H1 (cell line): ENCODE data around the gene NEGR1. TPM values are rescaled to one million over a fixed set of nuclear protein-coding genes. Genes with fewer than 3 reads are reported as not detected.

ENCODE experiments used
- CTCF ChIA-PET: fragments of 300-600 bp; sonication (Branson Sonifier 250); formaldehyde crosslinking; loops from one replicate; lab custom pipeline; 2021; ENCODE audit not compliant: partially characterized antibody; lab: Charles Lee
- POLR2A ChIA-PET: fragments of 300-600 bp; sonication (Branson Sonifier 250); formaldehyde crosslinking; loops from one replicate; lab custom pipeline; 2021; ENCODE audit warnings: inconsistent platforms; ENCODE audit not compliant: partially characterized antibody; lab: Charles Lee
- DNase-seq, 2 experiments: peaks; one replicate each; pipeline versions ENCODE4 v3.0.0 to v3.0.0-alpha.2; 2010 to 2022; ENCODE audit warnings: low spot score in 2 of 2, low read depth in 1 of 2, mixed read lengths in 1 of 2
- FAIRE-seq: peaks from 2 replicates; lab custom pipeline; 2011; peaks lifted over from hg19 to GRCh38; lab: Jason Lieb, UNC
- H2AFZ ChIP-seq: 2 replicates; pipeline ENCODE4 v1.8.1; 2012; ENCODE audit warnings: low read length, inconsistent platforms
- H2AK5ac ChIP-seq: 2 replicates; pipeline ENCODE4 v1.6.1; 2013; ENCODE audit warnings: low read depth, low read length
- H2BK120ac ChIP-seq: replicated peaks from 2 replicates; pipeline ENCODE3; 2013; ENCODE audit warnings: low read depth, low read length, inconsistent platforms
- H2BK12ac ChIP-seq: 2 replicates; pipeline ENCODE4 v1.6.1; 2013; ENCODE audit warnings: low read depth, low read length
- H2BK15ac ChIP-seq: 2 replicates; pipeline ENCODE4 v1.6.1; 2013; ENCODE audit warnings: low read length
- H2BK20ac ChIP-seq: 2 replicates; pipeline ENCODE4 v1.6.1; 2013; ENCODE audit warnings: low read length
- H2BK5ac ChIP-seq: 2 replicates; pipeline ENCODE4 v1.6.1; 2013; ENCODE audit warnings: low read depth, low read length
- H3K14ac ChIP-seq: 2 replicates; pipeline ENCODE4 v1.6.1; 2013; ENCODE audit warnings: inconsistent platforms; ENCODE audit not compliant: insufficient read length
- H3K18ac ChIP-seq: 2 replicates; pipeline ENCODE4 v1.6.1; 2013; ENCODE audit warnings: low read length; ENCODE audit errors: extremely low read depth
- H3K23ac ChIP-seq: 2 replicates; pipeline ENCODE4 v1.6.1; 2013; ENCODE audit warnings: inconsistent platforms; ENCODE audit not compliant: insufficient read length
- H3K23me2 ChIP-seq: 2 replicates; pipeline ENCODE4 v1.6.1; 2013; ENCODE audit warnings: low read depth, low read length
- H3K27ac ChIP-seq: 2 replicates; pipeline ENCODE4 v1.6.1; 2011; ENCODE audit warnings: low read depth, low read length, inconsistent platforms
- H3K27me3 ChIP-seq, 4 experiments: replicated peaks in 1 of 4; 1 replicate in 1 of 4; 2 replicates in 3 of 4; pipeline versions ENCODE4 v1.6.1 to v1.8.1; 2011 to 2013; ENCODE audit warnings: low read length in 3 of 4, mild to moderate bottlenecking in 3 of 4, inconsistent platforms in 2 of 4, mixed read lengths in 2 of 4, moderate library complexity in 1 of 4; ENCODE audit not compliant: control insufficient read depth in 3 of 4, insufficient read depth in 3 of 4; ENCODE audit errors: extremely low read depth in 1 of 4
- H3K36me3 ChIP-seq, 4 experiments: 2 replicates each; pipeline versions ENCODE4 v1.6.1 to v1.8.1; 2011 to 2013; ENCODE audit warnings: mild to moderate bottlenecking in 4 of 4, low read length in 3 of 4, moderate library complexity in 2 of 4, control low read depth in 1 of 4, inconsistent platforms in 1 of 4; ENCODE audit not compliant: insufficient read depth in 4 of 4, control insufficient read depth in 2 of 4
- H3K4ac ChIP-seq: replicated peaks from 2 replicates; pipeline ENCODE3; 2013; ENCODE audit warnings: low read length, low read depth, mixed read lengths, inconsistent platforms; ENCODE audit not compliant: insufficient read length
- H3K4me1 ChIP-seq, 4 experiments: replicated peaks in 1 of 4; 1 replicate in 1 of 4; 2 replicates in 3 of 4; pipeline versions ENCODE4 v1.6.1 to v1.8.1; 2011 to 2013; ENCODE audit warnings: low read length in 3 of 4, inconsistent platforms in 2 of 4, mixed read lengths in 1 of 4; ENCODE audit not compliant: insufficient read depth in 4 of 4, control insufficient read depth in 3 of 4
- H3K4me2 ChIP-seq, 2 experiments: 2 replicates each; pipeline versions ENCODE4 v1.6.1 to v1.8.1; 2011 to 2013; ENCODE audit warnings: low read depth in 2 of 2, low read length in 2 of 2, control low read depth in 1 of 2, inconsistent platforms in 1 of 2, mild to moderate bottlenecking in 1 of 2; ENCODE audit not compliant: insufficient read depth in 1 of 2
- H3K4me3 ChIP-seq, 4 experiments: fragments of 200-600, 300-600 bp in 1 of 4; sonication (generic), shearing (Covaris generic), sonication (Bioruptor Twin) in 1 of 4; 2 replicates each; pipeline versions ENCODE4 v1.5.1 to v1.8.1; 2011 to 2016; ENCODE audit warnings: low read length in 4 of 4, low read depth in 3 of 4, control low read depth in 2 of 4, inconsistent platforms in 2 of 4, mild to moderate bottlenecking in 2 of 4, mixed read lengths in 1 of 4, moderate library complexity in 1 of 4; ENCODE audit not compliant: insufficient read depth in 2 of 4; ENCODE audit errors: extremely low read depth in 1 of 4
- H3K56ac ChIP-seq: replicated peaks from 2 replicates; pipeline ENCODE3; 2013; ENCODE audit warnings: low read depth, mild to moderate bottlenecking, mixed read lengths, low read length, inconsistent platforms; ENCODE audit not compliant: insufficient read length
- H3K79me1 ChIP-seq: 2 replicates; pipeline ENCODE4 v1.6.1; 2013; ENCODE audit warnings: low read depth, low read length, control low read depth
- H3K79me2 ChIP-seq, 2 experiments: 2 replicates each; pipeline versions ENCODE4 v1.6.1 to v1.8.1; 2012 to 2013; ENCODE audit warnings: low read length in 2 of 2, mild to moderate bottlenecking in 2 of 2, inconsistent platforms in 1 of 2; ENCODE audit not compliant: insufficient read depth in 2 of 2, control insufficient read depth in 1 of 2
- H3K9ac ChIP-seq, 4 experiments: replicated peaks in 1 of 4; 1 replicate in 1 of 4; 2 replicates in 3 of 4; pipeline versions ENCODE4 v1.6.1 to v1.8.1; 2011 to 2013; ENCODE audit warnings: low read depth in 3 of 4, low read length in 3 of 4, control low read depth in 2 of 4, mild to moderate bottlenecking in 2 of 4, moderate library complexity in 2 of 4, inconsistent platforms in 1 of 4; ENCODE audit errors: extremely low read depth in 1 of 4
- H3K9me3 ChIP-seq, 2 experiments: 2 replicates each; pipeline versions ENCODE4 v1.6.1 to v1.8.1; 2012 to 2013; ENCODE audit warnings: mild to moderate bottlenecking in 2 of 2, moderate library complexity in 2 of 2, control low read depth in 1 of 2, inconsistent platforms in 1 of 2, low read depth in 1 of 2, low read length in 1 of 2, mixed read lengths in 1 of 2; ENCODE audit not compliant: insufficient read depth in 2 of 2
- H4K20me1 ChIP-seq, 2 experiments: replicated peaks in 1 of 2; 2 replicates each; pipeline versions ENCODE3 to v1.8.1; 2011 to 2013; ENCODE audit warnings: inconsistent platforms in 2 of 2, low read length in 2 of 2, mild to moderate bottlenecking in 1 of 2; ENCODE audit not compliant: insufficient read depth in 2 of 2, control insufficient read depth in 1 of 2
- H4K5ac ChIP-seq: 2 replicates; pipeline ENCODE4 v1.6.1; 2013; ENCODE audit warnings: low read length, low read depth, mixed read lengths, inconsistent platforms; ENCODE audit not compliant: insufficient read length
- H4K8ac ChIP-seq: 2 replicates; pipeline ENCODE4 v1.8.0; 2013; ENCODE audit warnings: mild to moderate bottlenecking, moderate library complexity, low read length, inconsistent platforms; ENCODE audit not compliant: insufficient read depth; ENCODE audit errors: extremely low read depth
- H4K91ac ChIP-seq: replicated peaks from 2 replicates; pipeline ENCODE3; 2013; ENCODE audit warnings: low read length, mixed read lengths, inconsistent platforms; ENCODE audit not compliant: insufficient read length
- BACH1 ChIP-seq: IDR thresholded peaks from 2 replicates; pipeline ENCODE4 v1.6.1; 2012; ENCODE audit warnings: low read length, improper control_type of control experiment
- CHD2 ChIP-seq: IDR thresholded peaks from 2 replicates; pipeline ENCODE4 v1.6.1; 2012; ENCODE audit warnings: low read length, improper control_type of control experiment
- CREB1 ChIP-seq: IDR thresholded peaks from 2 replicates; pipeline ENCODE4 v1.6.1; 2012; ENCODE audit warnings: inconsistent platforms
- GTF2F1 ChIP-seq: IDR thresholded peaks from 2 replicates; pipeline ENCODE4 v1.6.1; 2012; ENCODE audit warnings: low read depth, low read length, improper control_type of control experiment, borderline replicate concordance
- HDAC2 ChIP-seq, 2 experiments: fragments of 300-600 bp in 1 of 2; sonication (generic) in 1 of 2; IDR thresholded peaks; 2 replicates each; pipeline ENCODE4 v1.6.1; 2011 to 2012; ENCODE audit warnings: low read depth in 2 of 2, low read length in 2 of 2, mild to moderate bottlenecking in 2 of 2, moderate library complexity in 2 of 2, borderline replicate concordance in 1 of 2, inconsistent platforms in 1 of 2
- KDM4A ChIP-seq: IDR thresholded peaks from one replicate; pipeline ENCODE4 v1.7.1; 2012; ENCODE audit warnings: low read depth, mild to moderate bottlenecking, moderate library complexity, low read length, inconsistent platforms; ENCODE audit not compliant: severe bottlenecking
- KDM5A ChIP-seq: fragments of 200-600 bp; IDR thresholded peaks from 2 replicates; pipeline ENCODE4 v1.7.1; 2012; ENCODE audit warnings: mild to moderate bottlenecking, low read length, inconsistent platforms, mixed read lengths
- NANOG ChIP-seq: IDR thresholded peaks from 2 replicates; pipeline ENCODE4 v1.6.1; 2011; ENCODE audit warnings: low read length, low read depth, mild to moderate bottlenecking, inconsistent platforms; ENCODE audit not compliant: insufficient read depth, poor library complexity, severe bottlenecking
- SP2 ChIP-seq: IDR thresholded peaks from 2 replicates; pipeline ENCODE4 v1.6.1; 2012; ENCODE audit warnings: mild to moderate bottlenecking, low read length, inconsistent platforms
- SUZ12 ChIP-seq: fragments of 200-600 bp; sonication (generic); IDR thresholded peaks from 2 replicates; pipeline ENCODE4 v1.6.1; 2012; ENCODE audit warnings: mild to moderate bottlenecking, inconsistent platforms, low read length, moderate library complexity, mixed read lengths
- TAF1 ChIP-seq: IDR thresholded peaks from 2 replicates; pipeline ENCODE4 v1.6.1; 2011; ENCODE audit warnings: mild to moderate bottlenecking, low read depth, low read length
- USF2 ChIP-seq: IDR thresholded peaks from 2 replicates; pipeline ENCODE4 v1.6.1; 2011; ENCODE audit warnings: low read length, improper control_type of control experiment
- WGBS, 2 experiments: shearing (Covaris generic) in 1 of 2; methylation state at CpG; one replicate each; pipeline versions ENCODE4 v1.1.6 to v1.1.7; 2013 to 2015; ENCODE audit warnings: low lambda C conversion rate in 2 of 2, mixed read lengths in 2 of 2, inconsistent platforms in 1 of 2, low coverage in 1 of 2, missing lambda C conversion rate in 1 of 2; ENCODE audit not compliant: insufficient replicate concordance in 2 of 2, insufficient coverage in 1 of 2, insufficient read length in 1 of 2; ENCODE audit errors: extremely low coverage in 1 of 2, missing lambda C conversion rate in 1 of 2; 5-methylcytosine and 5-hydroxymethylcytosine counted together
- polyA plus RNA-seq, 7 experiments: library from polyadenylated mRNA; depleted of rRNA in 3 of 7; stranded (reverse) in 5 of 7; unstranded in 2 of 7; fragments of >200 nt in 5 of 7; fragments of 200-250 nt in 2 of 7; gene quantifications; 1 replicate in 5 of 7; 2 replicates in 1 of 7; 4 replicates in 1 of 7; pipeline versions ENCODE4 v1.2.1 to v1.2.3, GENCODE V29; 2011 to 2013; ENCODE audit warnings: missing spikeins in 2 of 7, mixed read lengths in 2 of 7
- total RNA-seq: library from RNA; stranded (reverse); fragmentation: NEBNext Ultra II Directional; extraction: Animal tissue kit (Norgen Biotek cat#: 25700); gene quantifications from 2 replicates; pipeline ENCODE4 v1.2.1, GENCODE V29; 2021

Gene NEGR1
- total and polyA plus RNA-seq, 2 of the 8 experiments (the other 6 are each of a cell fraction or from before 2014, with no cell fraction given), result 0.71 to 1.3 TPM

DNA sequence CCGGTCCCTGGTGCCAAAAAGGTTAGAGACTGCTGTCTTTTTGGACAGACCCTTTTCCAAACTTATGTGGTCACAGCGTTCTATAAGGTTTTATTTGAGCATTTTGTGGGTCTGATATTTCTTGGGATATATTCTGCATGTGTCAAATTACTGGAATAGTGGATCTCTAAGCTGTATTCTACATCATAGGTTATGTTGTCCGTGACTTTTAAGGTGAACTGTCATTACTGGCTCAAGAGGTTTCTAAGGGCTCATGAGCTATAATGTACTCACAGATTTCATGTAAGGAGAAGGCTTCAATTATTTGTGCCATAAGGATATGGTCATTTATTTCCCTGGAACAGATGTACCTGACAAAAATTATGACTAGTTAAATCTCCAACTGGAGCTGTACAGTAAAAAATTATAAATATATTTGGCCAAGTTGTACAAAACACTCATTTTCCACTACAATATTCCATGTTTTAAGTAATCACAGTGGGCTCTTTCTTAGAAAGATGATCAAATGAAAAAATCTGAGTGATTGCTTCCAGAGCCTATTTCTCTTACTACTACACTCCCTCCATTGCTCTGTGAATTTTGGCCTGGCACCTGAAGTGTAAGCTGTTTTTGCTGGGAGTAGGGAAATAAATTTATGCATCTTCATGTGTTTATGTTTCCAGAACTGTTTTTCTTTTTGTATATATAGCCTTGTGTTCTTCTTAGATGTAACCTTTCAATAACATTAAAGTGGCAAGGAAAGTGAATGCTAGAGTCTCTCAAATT, 663.4 kb downstream of the NEGR1 start:
- Histone ChIP-seq H2AK5ac (no peak overlapping the region), H3K4ac (no peak overlapping the region), H3K4me1 (no peaks in the 10 kb centered on the region), H2BK20ac (no peak overlapping the region), H3K23me2 (no peaks in the 10 kb centered on the region), H3K23ac (no peak overlapping the region), H3K79me2 (no peaks in the 10 kb centered on the region), H4K91ac (no peak overlapping the region), H3K27ac (no peak overlapping the region), H3K9me3 (peaks cover 4 to 6% of the 10 kb centered on the region in 2 experiments; a peak in 1 of 4 replicates), H3K79me1 (no peaks in the 10 kb centered on the region), H3K56ac (no peak overlapping the region), H2BK5ac (no peak overlapping the region), H2AFZ (no peak overlapping the region), H3K14ac (no peak overlapping the region), H2BK120ac (no peak overlapping the region), H4K8ac (no peak overlapping the region), H3K36me3 (no peaks in the 10 kb centered on the region), H2BK15ac (no peak overlapping the region), H3K27me3 (no peaks in the 10 kb centered on the region)
- FAIRE-seq (no peak), DNase-seq (no peak)
- POLR2A ChIA-PET, result no interaction called here
- no peak for TF ChIP-seq CHD2
- no peak for TF ChIP-seq KDM4A
- TF ChIP-seq GTF2F1, result no peak
- TF ChIP-seq SUZ12, result no peak
- no peak for TF ChIP-seq CREB1
- TF ChIP-seq USF2, result no peak
- no peak for TF ChIP-seq KDM5A
- TF ChIP-seq HDAC2 (IDR thresholded peaks at IDR 0.05; ENCODE audit: borderline replicate concordance in 1 of 2, low read depth in 2 of 2, low read length in 2 of 2), result no peak
- TF ChIP-seq SP2, result no peak
- TF ChIP-seq BACH1, result no peak
- no peak for TF ChIP-seq NANOG
- no peak for TF ChIP-seq TAF1
- TF ChIP-seq, all 59 proteins: peak for 0
- Histone ChIP-seq H3K9ac (no peak overlapping the region), H2BK12ac (no peak overlapping the region), H3K18ac (no peak overlapping the region), H3K4me2 (no peak overlapping the region), H3K4me3 (no peak overlapping the region), H4K5ac (no peak overlapping the region), H4K20me1 (no peaks in the 10 kb centered on the region)
- CTCF ChIA-PET, result interaction anchor here (0.9 kb wide), 1 partner anchor 937 kb away, joined by 4 read pairs; no protein-coding TSS in a partner anchor
- WGBS, 2 experiments, result 91% methylated on average over 3 of the region's 3 CpGs; no CpG with 5 or more reads in 1 of the 2 experiments
